HUES48 (cell line): ENCODE data around the gene PDE9A.
A peak's percentile ranks its signal among the peaks of the same experiment; 100 is the strongest.
"Not testable (repeated sequence)": the region's sequence is repeated elsewhere in the genome, so short reads cannot be mapped to it uniquely, and the experiment has no call there.

Experiments
- H3K27ac ChIP-seq: one replicate; pipeline ENCODE4 v1.7.0; 2013; ENCODE audit warnings: low read depth, low read length, inconsistent platforms
- H3K27me3 ChIP-seq: 2 replicates; pipeline ENCODE4 v1.6.1; 2013; ENCODE audit warnings: mild to moderate bottlenecking, low read length; ENCODE audit not compliant: control insufficient read depth, insufficient read depth
- H3K36me3 ChIP-seq: 2 replicates; pipeline ENCODE4 v1.6.1; 2013; ENCODE audit warnings: low read length; ENCODE audit not compliant: control insufficient read depth, insufficient read depth
- H3K4me1 ChIP-seq: 2 replicates; pipeline ENCODE4 v1.6.1; 2013; ENCODE audit warnings: mild to moderate bottlenecking, low read length; ENCODE audit not compliant: control insufficient read depth, insufficient read depth
- H3K4me3 ChIP-seq: 2 replicates; pipeline ENCODE4 v1.5.1; 2013; ENCODE audit warnings: mild to moderate bottlenecking, low read depth, low read length
- H3K9ac ChIP-seq: 2 replicates; pipeline ENCODE4 v1.6.1; 2013; ENCODE audit warnings: mild to moderate bottlenecking, low read depth, low read length, moderate library complexity
- H3K9me3 ChIP-seq: 2 replicates; pipeline ENCODE4 v1.6.1; 2013; ENCODE audit warnings: low read length; ENCODE audit not compliant: control insufficient read depth, insufficient read depth

The PDE9A gene

DNA sequence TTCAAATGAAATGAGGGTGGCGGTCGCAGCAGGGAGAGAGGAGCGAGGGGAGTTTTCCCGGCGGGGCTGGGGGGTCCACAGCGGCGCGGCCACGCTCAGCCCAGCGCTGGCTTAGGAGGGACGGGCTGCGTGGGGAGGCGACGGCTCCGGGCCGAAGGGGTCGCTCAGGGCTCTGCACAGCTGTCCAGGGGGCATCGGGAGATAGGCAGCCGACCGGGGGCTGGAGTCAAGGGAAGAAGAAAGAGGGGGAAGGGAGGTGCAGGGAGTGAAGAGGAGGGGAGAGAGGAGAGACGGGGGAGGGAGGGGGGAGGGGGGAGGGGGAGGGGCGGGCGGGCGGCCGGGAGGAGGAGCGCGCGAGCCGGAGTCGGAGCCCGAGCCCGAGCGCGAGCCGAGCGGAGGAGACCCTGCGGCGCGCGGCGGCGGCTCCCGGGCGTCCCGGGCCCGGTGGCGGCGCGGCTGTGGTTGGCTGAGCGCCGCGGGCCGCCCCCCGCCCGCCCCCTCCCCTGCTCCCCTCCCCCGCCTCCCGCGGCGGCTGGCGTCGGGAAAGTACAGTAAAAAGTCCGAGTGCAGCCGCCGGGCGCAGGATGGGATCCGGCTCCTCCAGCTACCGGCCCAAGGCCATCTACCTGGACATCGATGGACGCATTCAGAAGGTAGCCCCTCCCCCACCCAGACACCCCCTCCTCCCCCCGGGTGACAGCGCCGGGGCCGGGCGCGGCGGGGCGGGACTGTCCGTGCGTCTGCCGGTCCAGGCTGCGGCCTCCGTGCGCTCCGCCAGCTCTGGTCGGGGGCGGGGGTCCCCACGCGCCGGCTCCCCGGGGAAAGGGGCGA lies at the start of gene PDE9A:
TSS of gene PDE9A (plus strand) at position 391 of the 831 bp plus-strand sequence. CDS start at position 585, 194 bp downstream.
- Histone ChIP-seq H3K4me1 (peaks cover 33% of the 10 kb centered on the region), H3K9me3 (no peaks in the 10 kb centered on the region), H3K36me3 (no peaks in the 10 kb centered on the region), H3K4me3 (peak within 1 kb of the TSS; percentile 84), H3K27ac (peak within 1 kb of the TSS; percentile 63), H3K27me3 (no peaks in the 10 kb centered on the region), H3K9ac (no peak within 1 kb of the TSS)

- Histone ChIP-seq H3K27ac (no peak overlapping the region), H3K36me3 (no peaks in the 10 kb centered on the region), H3K4me1 (no peaks in the 10 kb centered on the region), H3K4me3 (no peak overlapping the region), H3K9me3 (no peaks in the 10 kb centered on the region), H3K9ac (no peak overlapping the region), H3K27me3 (no peaks in the 10 kb centered on the region)
Measured at GRCh38 chr21:42607102-42607501, 46.3 kb upstream of the PDE9A start.

DNA sequence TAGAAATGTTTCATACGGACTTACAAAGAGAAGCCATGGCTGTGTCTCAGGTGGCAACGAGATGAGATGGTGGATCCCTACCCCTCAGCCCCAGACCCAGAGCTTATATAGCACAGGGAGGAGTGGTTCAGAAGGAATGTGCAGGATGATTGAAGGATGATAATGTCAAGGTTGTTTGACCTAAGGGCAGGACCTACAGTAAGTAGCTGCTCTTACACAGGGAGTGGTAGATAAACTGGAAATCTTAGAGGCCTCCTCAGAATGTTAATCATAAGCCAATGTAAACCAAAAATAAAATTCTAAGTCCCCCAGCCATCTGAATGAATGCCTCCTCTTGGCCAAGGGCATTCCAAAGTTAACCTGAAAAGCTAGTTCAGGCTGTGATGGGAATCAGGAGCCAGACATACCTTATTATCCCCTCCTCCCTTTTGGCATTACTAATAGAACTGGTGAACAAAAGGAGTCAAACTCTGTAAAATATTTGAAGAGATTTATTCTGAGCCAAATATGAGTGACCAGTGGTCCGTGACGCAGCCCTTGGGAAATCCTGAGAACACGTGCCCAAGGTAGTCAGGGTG lies 45.8 kb upstream of the PDE9A start:
- H3K4me3 ChIP-seq, result no peak overlapping the region
- no peak overlapping the region for H3K9ac ChIP-seq
- H3K36me3 ChIP-seq, result no peaks in the 10 kb centered on the region
- no peaks in the 10 kb centered on the region for H3K9me3 ChIP-seq
- no peaks in the 10 kb centered on the region for H3K4me1 ChIP-seq
- no peaks in the 10 kb centered on the region for H3K27me3 ChIP-seq
- H3K27ac ChIP-seq, result no peak overlapping the region

- Histone ChIP-seq H3K9me3 (no peaks in the 10 kb centered on the region), H3K4me3 (no peak overlapping the region), H3K27me3 (0 out of 2 replicates have a peak, but pooled peaks cover 2% of the 10 kb centered on the region), H3K9ac (no peak overlapping the region), H3K4me1 (no peaks in the 10 kb centered on the region), H3K27ac (no peak overlapping the region), H3K36me3 (no peaks in the 10 kb centered on the region)
Measured at GRCh38 chr21:42608446-42608845, 45.0 kb upstream of the PDE9A start.

GRCh38 chr21:42609811-42610210 lies 43.6 kb upstream of the PDE9A start:
- Histone ChIP-seq H3K9me3 (no peaks in the 10 kb centered on the region), H3K4me3 (no peak overlapping the region), H3K9ac (no peak overlapping the region), H3K27ac (no peak overlapping the region), H3K27me3 (0 out of 2 replicates have a peak, but pooled peaks cover 5% of the 10 kb centered on the region), H3K36me3 (no peaks in the 10 kb centered on the region), H3K4me1 (no peaks in the 10 kb centered on the region)

GRCh38 chr21:42611852-42612251 lies 41.6 kb upstream of the PDE9A start:
- Histone ChIP-seq H3K27ac (no peak overlapping the region), H3K4me3 (no peak overlapping the region), H3K36me3 (no peaks in the 10 kb centered on the region), H3K9ac (no peak overlapping the region), H3K4me1 (peaks cover 4% of the 10 kb centered on the region; the same call in 1 of the 2 replicates), H3K27me3 (0 out of 2 replicates have a peak, but pooled peaks cover 5% of the 10 kb centered on the region), H3K9me3 (no peaks in the 10 kb centered on the region)

DNA sequence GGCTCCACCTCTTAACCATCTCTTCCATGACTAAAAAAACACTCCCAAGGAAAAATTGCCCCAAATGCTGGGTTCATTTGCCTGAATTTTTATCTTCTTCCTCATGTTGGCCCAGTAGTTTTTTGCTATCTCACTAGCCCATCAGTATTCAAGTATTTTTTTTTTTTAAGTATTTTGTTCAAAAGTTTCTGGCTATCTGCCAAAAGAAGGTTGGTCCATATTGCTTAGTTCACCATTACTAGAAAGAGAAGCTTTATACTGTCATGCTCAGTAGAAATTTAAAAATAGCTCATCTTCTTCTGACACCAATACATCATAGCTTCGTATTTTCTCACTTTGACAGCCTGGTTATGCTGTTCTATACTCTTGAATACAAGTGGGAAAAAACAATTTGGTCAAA lies 41.0 kb upstream of the PDE9A start:
- H3K9ac ChIP-seq, result no peak overlapping the region
- H3K27me3 ChIP-seq, result 0 out of 2 replicates have a peak, but pooled peaks cover 5% of the 10 kb centered on the region
- peaks cover 4% of the 10 kb centered on the region; the same call in 1 of the 2 replicates for H3K4me1 ChIP-seq
- H3K27ac ChIP-seq, result no peak overlapping the region
- no peaks in the 10 kb centered on the region for H3K36me3 ChIP-seq
- H3K9me3 ChIP-seq, result no peaks in the 10 kb centered on the region
- no peak overlapping the region for H3K4me3 ChIP-seq

GRCh38 chr21:42613756-42614155 lies 39.7 kb upstream of the PDE9A start:
- Histone ChIP-seq H3K4me3 (no peak overlapping the region), H3K27ac (no peak overlapping the region), H3K4me1 (peaks cover 4% of the 10 kb centered on the region; the same call in 1 of the 2 replicates), H3K36me3 (no peaks in the 10 kb centered on the region), H3K9ac (no peak overlapping the region), H3K27me3 (0 out of 2 replicates have a peak, but pooled peaks cover 5% of the 10 kb centered on the region), H3K9me3 (no peaks in the 10 kb centered on the region)

- no peak overlapping the region for H3K27ac ChIP-seq
- H3K4me3 ChIP-seq, result no peak overlapping the region
Measured at GRCh38 chr21:42614396-42614795, 39.0 kb upstream of the PDE9A start.

GRCh38 chr21:42614811-42615351 lies 38.5 kb upstream of the PDE9A start:
- no peak overlapping the region for H3K27ac ChIP-seq
- H3K9ac ChIP-seq, result no peak overlapping the region
- no peaks in the 10 kb centered on the region for H3K36me3 ChIP-seq
- H3K9me3 ChIP-seq, result no peaks in the 10 kb centered on the region
- 0 out of 2 replicates have a peak, but pooled peaks cover 5% of the 10 kb centered on the region for H3K27me3 ChIP-seq
- peaks cover 4% of the 10 kb centered on the region; the same call in 1 of the 2 replicates for H3K4me1 ChIP-seq
- no peak overlapping the region for H3K4me3 ChIP-seq

More at GRCh38 chr21:42614396-42614795, 39.0 kb upstream of the PDE9A start:
- Histone ChIP-seq H3K36me3 (no peaks in the 10 kb centered on the region), H3K27me3 (0 out of 2 replicates have a peak, but pooled peaks cover 5% of the 10 kb centered on the region), H3K4me1 (peaks cover 4% of the 10 kb centered on the region; the same call in 1 of the 2 replicates), H3K9ac (no peak overlapping the region), H3K9me3 (no peaks in the 10 kb centered on the region)

DNA sequence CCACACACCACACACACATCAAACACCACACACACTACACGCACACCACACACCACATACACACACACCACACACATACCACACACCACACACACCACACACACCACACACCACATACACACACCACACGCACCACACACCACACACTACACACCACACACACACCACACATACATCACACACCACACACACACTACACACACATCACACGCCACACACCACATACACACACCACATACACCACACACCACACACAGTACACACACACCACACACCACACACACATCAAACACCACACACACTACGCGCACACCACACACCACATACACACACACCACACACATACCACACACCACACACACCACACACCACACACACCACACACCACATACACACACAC lies 38.0 kb upstream of the PDE9A start:
- not testable (repeated sequence) for H3K4me1 ChIP-seq, H3K27ac ChIP-seq, H3K9me3 ChIP-seq, H3K9ac ChIP-seq, H3K4me3 ChIP-seq, H3K36me3 ChIP-seq, H3K27me3 ChIP-seq
